GM18511 (cell line): Measurements from ENCODE around the gene PHRF1.
"Not testable (repeated sequence)": the region's sequence is repeated elsewhere in the genome, so short reads cannot be mapped to it uniquely, and the experiment has no call there.

Experiments
- ATAC-seq: cut with Tn5 transposase; IDR thresholded peaks from one replicate; pipeline ENCODE4 v1.9.1; 2021; ENCODE audit warnings: mild to moderate bottlenecking, moderate library complexity; ENCODE audit not compliant: unreplicated experiment

Gene PHRF1

GRCh38 chr11:647672-648158 lies 71.4 kb downstream of the PHRF1 start:
- not testable (repeated sequence) for ATAC-seq

- ATAC-seq, result no peak
These were observed 74.2 kb downstream of the PHRF1 start for GRCh38 chr11:650482-650881.

GRCh38 chr11:653136-653535 lies 76.9 kb downstream of the PHRF1 start:
- not testable (repeated sequence) for ATAC-seq

DNA sequence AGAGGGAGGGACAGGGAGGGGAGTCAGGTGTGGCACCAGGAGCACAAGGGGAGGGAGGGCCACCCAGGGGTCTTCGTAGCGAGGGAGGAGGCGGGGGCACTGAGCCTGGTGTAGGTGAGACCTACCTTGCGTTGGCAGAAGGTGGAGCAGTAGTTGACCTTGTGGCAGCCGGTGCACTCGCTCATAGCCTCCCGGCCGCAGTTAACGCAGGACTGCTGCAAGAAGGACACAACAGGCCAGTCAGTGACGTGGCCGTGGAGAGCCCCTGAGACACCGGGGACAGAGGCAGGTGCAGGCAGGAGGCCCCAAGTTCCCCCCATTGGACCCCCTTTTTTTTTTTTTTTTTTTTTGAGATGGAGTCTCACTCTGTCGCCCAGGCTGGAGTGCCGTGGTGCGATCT lies 77.6 kb downstream of the PHRF1 start:
- no peak for ATAC-seq

GRCh38 chr11:654444-654843 lies 78.2 kb downstream of the PHRF1 start:
- ATAC-seq, result not testable (repeated sequence)

GRCh38 chr11:655036-655726 lies 78.9 kb downstream of the PHRF1 start:
- ATAC-seq, result no peak

- ATAC-seq, result no peak
These were observed 80.2 kb downstream of the PHRF1 start for GRCh38 chr11:656426-656825.

DNA sequence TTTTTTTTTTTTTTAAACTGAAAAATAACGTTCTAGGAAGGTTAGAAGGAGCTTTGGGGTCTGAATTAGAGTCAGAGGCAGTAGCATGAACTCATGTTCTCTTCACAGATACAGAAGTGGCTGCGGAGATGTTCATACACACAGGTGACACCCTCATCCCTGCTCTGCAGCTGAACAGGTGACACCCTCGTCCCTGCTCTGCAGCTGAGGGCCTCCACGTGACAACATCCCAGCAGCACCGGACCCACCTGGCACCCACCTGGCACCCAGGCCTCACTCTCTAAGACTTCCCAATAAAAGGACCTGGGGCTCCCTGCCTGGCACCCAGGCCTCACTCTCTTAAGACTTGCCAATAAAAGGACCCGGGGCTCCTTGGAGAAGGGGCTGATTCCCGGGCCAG lies 80.6 kb downstream of the PHRF1 start:
- ATAC-seq, result no peak

DNA sequence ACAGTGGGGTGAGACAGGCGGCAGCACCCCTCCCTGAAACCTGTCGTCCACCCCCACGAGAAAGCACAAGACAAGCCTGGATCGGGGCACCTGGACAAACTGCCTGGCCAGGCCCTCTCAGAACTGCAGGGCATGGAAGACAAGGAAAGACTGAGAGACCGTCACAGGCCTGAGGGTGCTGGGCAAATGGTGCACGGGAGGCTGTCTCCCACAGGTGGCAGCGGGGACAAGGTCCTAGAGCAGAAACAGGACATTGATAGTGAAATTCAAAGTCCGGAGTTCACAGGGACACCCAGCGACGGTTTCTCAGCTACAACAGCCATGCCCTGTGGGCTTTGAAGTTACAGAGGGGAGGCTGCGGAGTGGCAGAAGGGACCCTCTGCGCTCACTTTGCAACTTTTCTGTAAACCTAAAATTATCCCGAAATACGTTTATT lies 81.4 kb downstream of the PHRF1 start:
- no peak for ATAC-seq

DNA sequence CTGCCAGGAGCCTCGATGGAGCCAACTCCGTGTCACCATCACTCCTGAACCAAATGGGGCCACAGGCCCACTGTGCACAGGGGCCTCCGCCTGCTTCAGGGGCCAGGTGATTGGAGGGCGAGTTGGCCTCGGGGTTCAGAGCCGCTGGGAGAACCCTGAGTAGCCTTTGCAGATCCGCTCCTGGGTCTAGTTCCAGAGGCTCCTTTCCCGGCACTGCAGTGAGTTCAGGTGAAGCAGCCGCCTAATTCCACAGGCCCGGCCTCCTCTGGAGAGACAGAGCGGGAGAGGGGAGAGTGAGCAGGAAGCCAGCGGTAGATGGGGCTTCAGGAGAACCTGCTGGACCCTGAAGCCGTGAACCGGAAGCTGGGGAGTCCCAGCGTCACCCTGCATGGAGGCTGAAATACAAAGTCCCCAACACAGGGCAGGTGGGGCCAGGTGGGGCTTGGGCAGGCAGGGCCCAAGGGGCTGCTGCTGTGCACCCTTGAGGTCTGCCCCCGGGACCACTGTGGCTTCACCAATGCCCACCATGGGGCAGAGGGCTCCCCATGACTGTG lies 83.3 kb downstream of the PHRF1 start:
- no peak for ATAC-seq

DNA sequence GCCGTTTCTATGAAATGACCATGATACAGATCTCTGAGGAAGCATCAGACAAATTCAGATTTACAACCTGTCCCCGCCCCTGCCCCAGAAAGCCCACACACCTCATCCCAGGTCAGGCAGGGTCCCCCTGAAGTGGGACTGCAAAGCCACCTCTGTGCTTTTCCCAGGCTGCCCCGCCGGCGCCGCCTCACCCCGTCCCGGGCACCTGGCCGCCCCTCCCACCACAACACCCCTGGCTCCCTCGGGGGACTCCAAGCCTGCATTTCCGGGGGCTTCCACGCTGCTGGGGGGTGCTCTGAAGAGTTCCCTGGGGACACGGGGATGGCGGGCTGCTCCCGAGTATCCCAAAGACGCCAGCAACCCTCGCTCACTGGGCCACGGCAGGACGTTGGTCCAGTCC lies 84.0 kb downstream of the PHRF1 start:
- no peak for ATAC-seq

DNA sequence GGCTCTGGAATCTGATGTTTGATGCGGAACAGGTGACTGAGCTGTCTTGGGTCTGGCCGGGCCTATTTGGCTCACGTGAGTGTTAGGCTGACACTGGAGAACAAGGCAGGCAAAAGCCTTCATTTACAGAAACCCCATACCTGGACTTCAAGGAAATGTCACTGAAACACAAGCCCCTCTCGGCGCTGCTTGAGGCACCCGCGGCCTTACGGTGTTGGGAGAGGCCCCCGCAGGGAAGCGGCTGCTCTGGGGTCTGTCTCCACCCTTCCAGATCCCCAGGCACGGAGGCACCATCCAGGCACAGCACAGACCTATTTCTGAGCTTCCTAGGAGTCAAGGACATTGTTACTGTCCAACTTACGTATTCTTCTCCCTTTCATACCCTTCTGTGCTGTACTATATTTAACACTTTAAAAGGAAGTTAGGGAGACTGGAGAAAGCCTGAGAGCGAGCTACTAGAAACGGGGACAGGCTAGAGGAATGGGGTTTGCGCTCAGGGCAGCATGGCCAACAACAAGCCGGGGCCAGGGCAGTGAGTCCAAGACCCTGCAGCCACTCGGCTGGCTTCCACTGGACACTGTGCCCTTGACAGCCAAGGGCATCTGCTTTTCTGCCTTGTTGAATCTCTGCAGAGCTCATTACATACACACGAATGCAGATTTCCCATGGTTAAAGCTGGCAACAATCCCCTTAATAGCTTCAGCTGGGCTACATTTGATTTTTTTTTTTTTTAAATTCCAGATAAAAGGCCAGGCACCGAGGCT lies 84.6 kb downstream of the PHRF1 start:
- ATAC-seq, result no peak
